GM23338 (cell line): Measurements from ENCODE around the gene DLX3. TPM values are rescaled to one million over a fixed set of nuclear protein-coding genes. Genes with fewer than 3 reads are reported as not detected.

ENCODE experiments used
- ATAC-seq: fragments of 200-7000 bp; cut with Tn5 transposase; 3 replicates; pipeline ENCODE4 v1.9.1; 2020
- DNase-seq: peaks from one replicate; pipeline ENCODE4 v3.0.0-alpha.2; 2015; ENCODE audit warnings: low spot score
- H2AFZ ChIP-seq: fragments of 200-600 bp; sonication (generic); 2 replicates; pipeline ENCODE4 v1.8.0; 2016; ENCODE audit warnings: antibody characterized with exemption, mild to moderate bottlenecking, moderate library complexity
- H3F3A ChIP-seq: fragments of 200-600 bp; sonication (generic); replicated peaks from 2 replicates; pipeline ENCODE4 v1.8.0; 2017; ENCODE audit warnings: antibody characterized with exemption, mixed run types, low read depth
- H3K27ac ChIP-seq: fragments of 200-600 bp; sonication (generic); 2 replicates; pipeline ENCODE4 v1.6.1; 2016; ENCODE audit warnings: low read depth
- H3K27me3 ChIP-seq: fragments of 200-600 bp; sonication (generic); 2 replicates; pipeline ENCODE4 v1.8.0; 2016; ENCODE audit warnings: mild to moderate bottlenecking, mixed run types, moderate library complexity; ENCODE audit not compliant: insufficient read depth
- H3K36me3 ChIP-seq: fragments of 200-600 bp; sonication (generic); 2 replicates; pipeline ENCODE4 v1.8.0; 2016; ENCODE audit warnings: mild to moderate bottlenecking; ENCODE audit not compliant: insufficient read depth
- H3K4me1 ChIP-seq: fragments of 200-600 bp; sonication (generic); 2 replicates; pipeline ENCODE4 v1.8.0; 2016; ENCODE audit warnings: mild to moderate bottlenecking, moderate library complexity; ENCODE audit not compliant: insufficient read depth
- H3K4me2 ChIP-seq: fragments of 200-600 bp; sonication (generic); 2 replicates; pipeline ENCODE4 v1.7.1; 2017; ENCODE audit warnings: mixed run types
- H3K4me3 ChIP-seq: fragments of 200-600 bp; sonication (generic); 2 replicates; pipeline ENCODE4 v1.6.1; 2016; ENCODE audit warnings: mixed run types
- H3K79me2 ChIP-seq: fragments of 200-600 bp; sonication (generic); replicated peaks from 2 replicates; pipeline ENCODE4 v1.8.0; 2017; ENCODE audit warnings: mild to moderate bottlenecking; ENCODE audit not compliant: insufficient read depth
- H3K9me2 ChIP-seq: fragments of 200-600 bp; sonication (generic); 2 replicates; pipeline ENCODE4 v1.8.0; 2017; ENCODE audit not compliant: insufficient read depth
- H4K20me1 ChIP-seq: fragments of 200-600 bp; sonication (generic); replicated peaks from 2 replicates; pipeline ENCODE4 v1.8.0; 2017; ENCODE audit warnings: mild to moderate bottlenecking; ENCODE audit not compliant: insufficient read depth
- H3K27ac Mint-ChIP-seq: 2 replicates; pipeline ENCODE4 v1.8.0; 2020; ENCODE audit warnings: inconsistent platforms, mild to moderate bottlenecking, moderate library complexity, mixed read lengths
- H3K27me3 Mint-ChIP-seq: 3 replicates; pipeline ENCODE4 v1.8.0; 2022; ENCODE audit warnings: low read depth, mild to moderate bottlenecking, moderate library complexity, mixed read lengths, inconsistent platforms; ENCODE audit not compliant: insufficient read depth, poor library complexity
- H3K36me3 Mint-ChIP-seq: 3 replicates; pipeline ENCODE4 v1.8.0; 2021; ENCODE audit warnings: low read depth, mild to moderate bottlenecking, inconsistent platforms, moderate library complexity, mixed read lengths
- H3K4me1 Mint-ChIP-seq: 3 replicates; pipeline ENCODE4 v1.8.0; 2020; ENCODE audit warnings: mild to moderate bottlenecking, inconsistent platforms, mixed read lengths
- H3K4me3 Mint-ChIP-seq: 3 replicates; pipeline ENCODE4 v1.8.0; 2021; ENCODE audit warnings: moderate library complexity, mild to moderate bottlenecking, inconsistent platforms, mixed read lengths
- H3K9me3 Mint-ChIP-seq: 3 replicates; pipeline ENCODE4 v1.8.0; 2020; ENCODE audit warnings: moderate library complexity, mild to moderate bottlenecking, inconsistent platforms, mixed read lengths
- ETS1 ChIP-seq: IDR thresholded peaks from 2 replicates; pipeline ENCODE4 v1.6.1; 2016; ENCODE audit warnings: antibody characterized with exemption
- EZH2 ChIP-seq: fragments of 200-600 bp; sonication (generic); IDR thresholded peaks from one replicate; pipeline ENCODE4 v1.8.0; 2017; ENCODE audit warnings: antibody characterized with exemption, mild to moderate bottlenecking, low read depth; ENCODE audit not compliant: unreplicated experiment
- EZH2phosphoT487 ChIP-seq: fragments of 200-600 bp; sonication (generic); IDR thresholded peaks from one replicate; pipeline ENCODE4 v1.8.1; 2018; ENCODE audit warnings: antibody characterized with exemption; ENCODE audit not compliant: unreplicated experiment
- JUNB ChIP-seq: IDR thresholded peaks from one replicate; pipeline ENCODE4 v1.6.1; 2016; ENCODE audit warnings: antibody characterized with exemption; ENCODE audit not compliant: unreplicated experiment
- NANOG ChIP-seq: IDR thresholded peaks from 2 replicates; pipeline ENCODE4 v1.6.1; 2016; ENCODE audit warnings: antibody characterized with exemption, borderline replicate concordance
- POLR2AphosphoS5 ChIP-seq: IDR thresholded peaks from 2 replicates; pipeline ENCODE4 v1.6.1; 2016; ENCODE audit warnings: antibody characterized with exemption, low read depth
- REST ChIP-seq: IDR thresholded peaks from one replicate; pipeline ENCODE4 v1.6.1; 2018; ENCODE audit warnings: antibody characterized with exemption; ENCODE audit not compliant: unreplicated experiment
- ZNF114 ChIP-seq: fragments of 250-450 bp; sonication (Bioruptor Pico); IDR thresholded peaks from 2 replicates; pipeline ENCODE4 v1.5.0; 2020; ENCODE audit warnings: mild to moderate bottlenecking, moderate library complexity
- ZNF331 ChIP-seq: fragments of 250-450 bp; sonication (Bioruptor Pico); IDR thresholded peaks from 2 replicates; pipeline ENCODE4 v1.5.0; 2020; ENCODE audit warnings: low read depth, mild to moderate bottlenecking, moderate library complexity
- polyA plus RNA-seq: library from polyadenylated mRNA; unstranded; fragments of >200 nt; fragmentation: Nextera tagmentation; extraction: Ambion mirVana; gene quantifications from 2 replicates; pipeline ENCODE4 v1.2.1, GENCODE V29; 2016
- total RNA-seq: library from RNA; depleted of rRNA; stranded (reverse); fragments of >200 nt; shearing (Covaris generic); gene quantifications from 2 replicates; pipeline ENCODE4 v1.2.3, GENCODE V29; 2014

Gene DLX3
- total and polyA plus RNA-seq, 2 experiments from 2014 or later, result 0.14 to 0.27 TPM

GRCh38 chr17:49968405-49969133 lies 26.5 kb downstream of the DLX3 start:
- peak; percentile 53 for ATAC-seq
- H3K27ac Mint-ChIP-seq, result no peak overlapping the region
- peaks cover 47% of the 10 kb centered on the region for H3K4me1 Mint-ChIP-seq
- Histone ChIP-seq H3K27ac (no peak overlapping the region), H3K4me3 (peak overlapping the region; percentile 65), H3F3A (peaks cover 13% of the 10 kb centered on the region), H3K79me2 (no peaks in the 10 kb centered on the region), H3K27me3 (peaks cover 99% of the 10 kb centered on the region), H3K4me2 (peak overlapping the region; percentile 84), H3K36me3 (no peaks in the 10 kb centered on the region), H2AFZ (peak overlapping the region; percentile 98), H3K9me2 (no peaks in the 10 kb centered on the region), H4K20me1 (peaks cover 28% of the 10 kb centered on the region), H3K4me1 (peaks cover 38% of the 10 kb centered on the region)
- peak overlapping the region; percentile 91 for H3K4me3 Mint-ChIP-seq
- no peaks in the 10 kb centered on the region; the same call in 2 of the 3 replicates for H3K36me3 Mint-ChIP-seq
- peaks cover 98% of the 10 kb centered on the region for H3K27me3 Mint-ChIP-seq
- no peak for TF ChIP-seq ZNF331 (CRISPR knock-in tag)
- TF ChIP-seq POLR2AphosphoS5, result 0 out of 2 replicates have a peak, but pooled peaks have one; percentile 19
- TF ChIP-seq ETS1, result 0 out of 2 replicates have a peak, but pooled peaks have one; percentile 14
- DNase-seq, result peak; percentile 98
- H3K9me3 Mint-ChIP-seq, result no peaks in the 10 kb centered on the region; the same call in 1 of the 3 replicates

DNA sequence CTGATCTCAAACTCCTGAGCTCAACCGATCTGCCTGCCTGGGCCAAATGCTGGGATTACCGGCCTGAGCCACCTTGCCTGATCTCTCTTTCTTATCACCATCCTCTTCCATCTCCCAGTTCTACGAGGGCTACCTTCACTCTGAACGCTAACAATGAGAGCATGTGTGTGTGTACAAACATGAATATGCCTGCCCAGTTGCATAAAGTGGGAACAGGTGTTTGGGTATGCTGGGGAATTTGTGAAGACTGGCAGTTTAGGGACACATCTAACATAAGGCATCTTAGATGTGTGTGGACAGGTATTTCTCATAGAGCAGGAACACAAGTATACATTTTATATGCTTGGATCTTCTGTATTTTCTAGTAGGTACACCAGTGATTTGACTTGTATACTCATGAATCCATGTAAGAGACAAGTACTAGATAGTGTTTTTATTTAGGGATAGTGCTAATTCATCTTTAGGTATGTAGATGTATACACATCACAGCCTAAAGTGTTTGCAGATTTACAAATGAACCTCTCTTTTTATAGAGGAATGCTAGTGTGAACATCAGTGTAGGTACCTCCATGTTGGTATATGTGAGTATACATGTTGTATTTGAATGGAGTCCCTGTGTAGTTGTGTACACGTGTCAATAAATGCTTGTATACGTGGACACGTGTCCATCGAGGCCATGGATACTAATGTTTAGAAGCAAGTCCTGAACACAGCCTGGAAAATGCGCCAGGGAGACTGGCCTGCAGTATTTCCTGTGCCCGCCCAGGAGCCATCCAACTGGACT lies 27.2 kb downstream of the DLX3 start:
- Mint-ChIP-seq H3K27me3 (peaks cover 98% of the 10 kb centered on the region), H3K27ac (no peak overlapping the region)

More for the DNA sequence above, 27.2 kb downstream of the DLX3 start:
- Histone ChIP-seq H3F3A (peaks cover 13% of the 10 kb centered on the region), H3K79me2 (no peaks in the 10 kb centered on the region), H3K4me2 (peak overlapping the region; percentile 84), H3K36me3 (no peaks in the 10 kb centered on the region), H3K27ac (no peak overlapping the region), H3K27me3 (peaks cover 99% of the 10 kb centered on the region), H2AFZ (no peak overlapping the region), H4K20me1 (peaks cover 28% of the 10 kb centered on the region), H3K4me1 (peaks cover 41% of the 10 kb centered on the region), H3K9me2 (no peaks in the 10 kb centered on the region), H3K4me3 (peak overlapping the region; percentile 65)
- Mint-ChIP-seq H3K4me3 (peak overlapping the region; percentile 66), H3K9me3 (no peaks in the 10 kb centered on the region; the same call in 1 of the 3 replicates), H3K36me3 (no peaks in the 10 kb centered on the region; the same call in 2 of the 3 replicates), H3K4me1 (peaks cover 49% of the 10 kb centered on the region)
- DNase-seq (no peak), ATAC-seq (no peak)
- TF ChIP-seq REST, result no peak
- TF ChIP-seq EZH2phosphoT487, result no peak
- no peak for TF ChIP-seq NANOG
- TF ChIP-seq JUNB, result no peak
- TF ChIP-seq ZNF114 (CRISPR knock-in tag), result no peak
- TF ChIP-seq EZH2, result peak; percentile 60
